DND-41 (cell line): ENCODE results near the gene LHFPL2.

Source experiments
- ATAC-seq: fragments of 200-7000 bp; cut with Tn5 transposase; 3 replicates; pipeline ENCODE4 v1.9.1; 2021; ENCODE audit warnings: low read depth; ENCODE audit not compliant: insufficient read depth
- DNase-seq: peaks from one replicate; pipeline ENCODE4 v3.0.0-alpha.2; 2020
- H2AFZ ChIP-seq: 2 replicates; pipeline ENCODE4 v1.6.0; 2012; ENCODE audit warnings: low read depth, low read length
- H3K27ac ChIP-seq: 2 replicates; pipeline ENCODE4 v1.5.1; 2012; ENCODE audit warnings: low read length, inconsistent platforms
- H3K27me3 ChIP-seq: fragments of 200-600 bp; sonication (generic); 2 replicates; pipeline ENCODE4 v1.6.0; 2012; ENCODE audit warnings: low read length, mild to moderate bottlenecking, inconsistent platforms; ENCODE audit not compliant: insufficient read depth, poor library complexity
- H3K36me3 ChIP-seq: 2 replicates; pipeline ENCODE4 v1.5.1; 2012; ENCODE audit warnings: low read length, inconsistent platforms; ENCODE audit not compliant: insufficient read depth
- H3K4me1 ChIP-seq: 2 replicates; pipeline ENCODE4 v1.5.1; 2012; ENCODE audit warnings: mild to moderate bottlenecking, low read length; ENCODE audit not compliant: insufficient read depth
- H3K4me2 ChIP-seq: 2 replicates; pipeline ENCODE4 v1.6.0; 2012; ENCODE audit warnings: mild to moderate bottlenecking, moderate library complexity, low read length, inconsistent platforms; ENCODE audit not compliant: insufficient read depth
- H3K4me3 ChIP-seq, 2 experiments: fragments of 200-600 bp in 1 of 2; shearing (Covaris generic) in 1 of 2; 2 replicates each; pipeline ENCODE4 v1.5.1; 2012 to 2016; ENCODE audit warnings: inconsistent platforms in 2 of 2, low read length in 2 of 2, mild to moderate bottlenecking in 2 of 2, low read depth in 1 of 2, moderate library complexity in 1 of 2
- H3K79me2 ChIP-seq: 2 replicates; pipeline ENCODE4 v1.6.0; 2012; ENCODE audit warnings: low read length, inconsistent platforms; ENCODE audit not compliant: insufficient read depth
- H3K9ac ChIP-seq: 2 replicates; pipeline ENCODE4 v1.6.0; 2012; ENCODE audit warnings: low read depth, mild to moderate bottlenecking, inconsistent platforms, low read length, moderate library complexity
- H3K9me3 ChIP-seq: 2 replicates; pipeline ENCODE4 v1.5.1; 2012; ENCODE audit warnings: low read length, moderate library complexity, mild to moderate bottlenecking, inconsistent platforms; ENCODE audit not compliant: insufficient read depth, severe bottlenecking
- H4K20me1 ChIP-seq: 2 replicates; pipeline ENCODE4 v1.6.0; 2012; ENCODE audit warnings: low read length; ENCODE audit not compliant: insufficient read depth
- EZH2 ChIP-seq: IDR thresholded peaks from 3 replicates; pipeline ENCODE4 v1.6.1; 2012; ENCODE audit warnings: borderline replicate concordance, low read depth, mild to moderate bottlenecking, moderate library complexity, low read length, inconsistent platforms; ENCODE audit not compliant: severe bottlenecking
- TF ChIP-seq, protein P1 (sequence below): IDR thresholded peaks from 2 replicates; pipeline ENCODE4 v1.5.1; 2012; ENCODE audit warnings: borderline replicate concordance, low read length, moderate library complexity, mild to moderate bottlenecking; ENCODE audit not compliant: poor library complexity, severe bottlenecking; ENCODE audit errors: extremely low read depth

The LHFPL2 gene

DNA sequence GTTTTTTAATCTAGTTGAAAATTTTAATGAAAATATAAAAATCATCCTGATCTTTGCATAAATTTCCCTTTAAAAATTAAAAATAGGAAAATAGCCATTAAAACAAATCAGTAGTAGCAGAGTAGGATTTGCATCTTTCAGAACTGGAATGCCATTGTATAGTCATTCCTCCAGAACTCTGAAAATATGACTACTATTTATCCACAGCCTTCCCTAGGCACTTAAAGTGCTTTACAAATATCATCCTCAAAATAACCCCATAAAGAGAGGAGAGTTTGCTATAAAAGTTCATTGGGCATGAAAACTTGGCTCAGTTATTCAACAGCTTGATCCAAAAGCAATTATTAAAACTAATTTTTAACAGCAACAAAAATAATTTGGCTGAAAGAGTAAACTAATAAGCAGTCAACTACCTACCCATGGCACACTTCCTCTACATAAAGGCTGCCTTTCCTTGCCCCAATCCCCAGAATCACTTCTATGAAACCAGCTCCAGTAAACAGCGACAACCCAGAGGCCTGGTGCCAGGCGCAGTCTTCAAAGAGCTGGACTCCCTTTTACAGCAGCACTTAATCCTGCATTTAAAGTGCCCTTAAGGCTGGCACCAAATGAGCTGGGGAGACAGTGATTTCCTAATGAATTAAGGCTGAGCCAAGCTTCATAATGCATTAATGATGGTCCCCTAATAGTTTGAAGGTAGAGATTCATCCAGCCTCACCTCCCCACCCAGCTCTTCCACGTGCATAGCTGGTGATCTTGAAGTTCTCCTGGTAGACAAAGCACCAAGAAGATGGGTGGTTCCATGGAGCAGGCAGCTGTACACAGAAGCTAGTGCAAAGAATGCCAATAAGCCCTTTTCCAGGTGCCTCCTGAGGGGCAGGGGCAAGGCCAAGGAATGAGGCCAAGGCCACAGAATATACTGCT, 36.1 kb downstream of the LHFPL2 start:
- H4K20me1 ChIP-seq: no peaks in the 10 kb centered on the region
- H3K36me3 ChIP-seq: no peaks in the 10 kb centered on the region
- H3K27me3 ChIP-seq: peaks cover 7% of the 10 kb centered on the region
- DNase-seq: no peak
- no peaks in the 10 kb centered on the region for H3K9me3 ChIP-seq
- no peaks in the 10 kb centered on the region for H3K4me1 ChIP-seq
- no peak overlapping the region for H3K9ac ChIP-seq
- no peak overlapping the region for H3K4me3 ChIP-seq
- H3K79me2 ChIP-seq: no peaks in the 10 kb centered on the region
- H3K27ac ChIP-seq: no peak overlapping the region
- no peak overlapping the region for H2AFZ ChIP-seq
- no peak for ATAC-seq
- no peak overlapping the region for H3K4me2 ChIP-seq
- no peak for TF ChIP-seq EZH2
- TF ChIP-seq, protein P1, sequence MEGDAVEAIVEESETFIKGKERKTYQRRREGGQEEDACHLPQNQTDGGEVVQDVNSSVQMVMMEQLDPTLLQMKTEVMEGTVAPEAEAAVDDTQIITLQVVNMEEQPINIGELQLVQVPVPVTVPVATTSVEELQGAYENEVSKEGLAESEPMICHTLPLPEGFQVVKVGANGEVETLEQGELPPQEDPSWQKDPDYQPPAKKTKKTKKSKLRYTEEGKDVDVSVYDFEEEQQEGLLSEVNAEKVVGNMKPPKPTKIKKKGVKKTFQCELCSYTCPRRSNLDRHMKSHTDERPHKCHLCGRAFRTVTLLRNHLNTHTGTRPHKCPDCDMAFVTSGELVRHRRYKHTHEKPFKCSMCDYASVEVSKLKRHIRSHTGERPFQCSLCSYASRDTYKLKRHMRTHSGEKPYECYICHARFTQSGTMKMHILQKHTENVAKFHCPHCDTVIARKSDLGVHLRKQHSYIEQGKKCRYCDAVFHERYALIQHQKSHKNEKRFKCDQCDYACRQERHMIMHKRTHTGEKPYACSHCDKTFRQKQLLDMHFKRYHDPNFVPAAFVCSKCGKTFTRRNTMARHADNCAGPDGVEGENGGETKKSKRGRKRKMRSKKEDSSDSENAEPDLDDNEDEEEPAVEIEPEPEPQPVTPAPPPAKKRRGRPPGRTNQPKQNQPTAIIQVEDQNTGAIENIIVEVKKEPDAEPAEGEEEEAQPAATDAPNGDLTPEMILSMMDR: no peak

DNA sequence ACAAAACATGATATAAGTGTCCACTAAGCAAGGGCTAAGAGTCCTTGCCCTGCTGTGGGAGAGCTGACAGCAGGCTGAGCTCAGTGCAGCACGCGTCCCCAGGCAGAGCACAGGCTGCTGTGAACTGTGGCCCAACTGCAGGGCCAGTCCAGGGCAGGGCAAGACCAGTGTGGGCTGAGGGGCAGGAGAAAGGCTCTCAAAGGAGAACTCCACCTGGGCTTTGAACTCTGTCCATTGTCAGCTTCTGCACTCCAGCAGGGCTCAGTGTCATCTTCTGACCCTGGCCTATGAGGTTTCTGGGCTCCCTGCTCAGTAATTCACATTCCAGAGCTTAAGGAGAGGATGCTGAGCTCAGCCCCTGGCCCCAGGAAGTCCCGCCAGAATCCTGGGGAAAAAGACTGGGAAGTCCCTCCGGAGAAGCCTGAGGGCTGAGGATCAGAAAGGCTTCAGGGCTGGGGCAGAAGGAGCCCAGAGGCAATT, 37.4 kb downstream of the LHFPL2 start:
- no peaks in the 10 kb centered on the region for H3K4me1 ChIP-seq
- H3K4me3 ChIP-seq: no peak overlapping the region
- ATAC-seq: no peak
- H3K79me2 ChIP-seq: no peaks in the 10 kb centered on the region
- H3K9ac ChIP-seq: no peak overlapping the region
- no peaks in the 10 kb centered on the region for H4K20me1 ChIP-seq
- no peak for DNase-seq
- H2AFZ ChIP-seq: no peak overlapping the region
- H3K27me3 ChIP-seq: peaks cover 7% of the 10 kb centered on the region
- no peaks in the 10 kb centered on the region for H3K9me3 ChIP-seq
- TF ChIP-seq EZH2: no peak
- TF ChIP-seq, protein P1: no peak
- H3K27ac ChIP-seq: no peak overlapping the region
- H3K36me3 ChIP-seq: no peaks in the 10 kb centered on the region
- H3K4me2 ChIP-seq: no peak overlapping the region

DNA sequence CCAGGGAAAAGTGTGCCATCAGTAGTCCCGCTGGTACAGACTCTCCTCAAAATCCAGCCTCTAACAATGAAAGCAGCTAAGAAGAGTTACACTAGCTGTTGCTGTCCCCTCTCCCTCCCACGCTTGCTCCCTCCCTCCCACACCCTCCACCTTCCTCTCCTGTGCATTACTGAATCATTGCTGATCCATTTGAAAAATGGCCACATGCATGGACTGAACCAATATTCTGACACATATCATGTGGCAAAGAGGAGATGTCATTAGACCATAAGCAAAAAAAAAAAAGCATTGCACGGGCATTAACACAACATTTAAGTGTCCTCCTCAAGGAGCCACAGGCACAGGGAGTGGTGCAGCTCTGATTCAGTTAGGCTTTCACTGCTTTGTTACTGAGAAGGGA, 37.9 kb downstream of the LHFPL2 start:
- TF ChIP-seq, protein P1: no peak
- no peak for TF ChIP-seq EZH2
- ATAC-seq (no peak), DNase-seq (no peak)
- H3K27me3 ChIP-seq: peaks cover 7% of the 10 kb centered on the region
- H2AFZ ChIP-seq: no peak overlapping the region
- no peak overlapping the region for H3K4me2 ChIP-seq
- no peaks in the 10 kb centered on the region for H3K36me3 ChIP-seq
- H3K9me3 ChIP-seq: no peaks in the 10 kb centered on the region
- no peaks in the 10 kb centered on the region for H3K79me2 ChIP-seq
- no peaks in the 10 kb centered on the region for H3K4me1 ChIP-seq
- no peak overlapping the region for H3K9ac ChIP-seq
- H3K4me3 ChIP-seq: no peak overlapping the region
- no peak overlapping the region for H3K27ac ChIP-seq
- H4K20me1 ChIP-seq: no peaks in the 10 kb centered on the region
